Caco-2 (cell line): ENCODE results near the gene AHNAK2. TPM values are rescaled to one million over a fixed set of nuclear protein-coding genes. Genes with fewer than 3 reads are reported as not detected.

Source experiments
- BruUV-seq: library from RNA; stranded (reverse); fragments of 400-500 nt; replicated peaks from 2 replicates; lab custom pipeline; 2021; lab: Mats Ljungman, UMichigan
- CTCF ChIA-PET: fragments of 300-600 bp; sonication (Branson Sonifier 250); formaldehyde crosslinking; loops from one replicate; lab custom pipeline; 2022; ENCODE audit warnings: antibody characterized with exemption; lab: Charles Lee
- POLR2A ChIA-PET: fragments of 300-600 bp; sonication (Branson Sonifier 250); formaldehyde crosslinking; loops from one replicate; lab custom pipeline; 2022; ENCODE audit warnings: antibody characterized with exemption; lab: Charles Lee
- DNase-seq, 2 experiments: peaks; one replicate each; pipeline versions ENCODE4 v3.0.0 to v3.0.0-alpha.2; 2020 to 2022
- H3K27me3 ChIP-seq: replicated peaks from 2 replicates; pipeline ENCODE4 v1.6.0; 2011; ENCODE audit warnings: low read length; ENCODE audit not compliant: control insufficient read depth, insufficient read depth
- H3K36me3 ChIP-seq: 2 replicates; pipeline ENCODE4 v1.5.1; 2011; ENCODE audit warnings: low read length; ENCODE audit not compliant: control insufficient read depth, insufficient read depth
- H3K4me1 ChIP-seq: fragments of 250-450 bp; sonication (Bioruptor Pico); 2 replicates; pipeline ENCODE4 v1.5.1; 2020; ENCODE audit warnings: mild to moderate bottlenecking
- H3K4me3 ChIP-seq: 2 replicates; pipeline ENCODE4 v1.5.1; 2011; ENCODE audit warnings: low read depth, mild to moderate bottlenecking, control low read depth, low read length
- H3K9me3 ChIP-seq: fragments of 250-450 bp; sonication (Bioruptor Pico); 2 replicates; pipeline ENCODE4 v1.5.1; 2020; ENCODE audit warnings: mild to moderate bottlenecking, moderate library complexity
- H3K27ac Mint-ChIP-seq: one replicate; pipeline ENCODE4 v1.8.0; 2022; ENCODE audit warnings: mixed read lengths; ENCODE audit not compliant: unreplicated experiment
- H3K27me3 Mint-ChIP-seq: one replicate; pipeline ENCODE4 v1.8.0; 2022; ENCODE audit warnings: mixed read lengths; ENCODE audit not compliant: insufficient read depth, unreplicated experiment
- H3K36me3 Mint-ChIP-seq: one replicate; pipeline ENCODE4 v1.8.0; 2022; ENCODE audit warnings: mild to moderate bottlenecking, mixed read lengths; ENCODE audit not compliant: insufficient read depth, unreplicated experiment
- H3K4me1 Mint-ChIP-seq: one replicate; pipeline ENCODE4 v1.8.0; 2022; ENCODE audit warnings: low read depth, mixed read lengths; ENCODE audit not compliant: unreplicated experiment
- H3K4me3 Mint-ChIP-seq: one replicate; pipeline ENCODE4 v1.8.0; 2022; ENCODE audit warnings: mild to moderate bottlenecking, moderate library complexity, mixed read lengths; ENCODE audit not compliant: unreplicated experiment
- H3K9me3 Mint-ChIP-seq: one replicate; pipeline ENCODE4 v1.8.0; 2022; ENCODE audit warnings: mixed read lengths; ENCODE audit not compliant: unreplicated experiment
- CTCF ChIP-seq, 2 experiments: fragments of 200-600 bp in 1 of 2; IDR thresholded peaks; 1 replicate in 1 of 2; 2 replicates in 1 of 2; pipeline versions ENCODE4 v1.5.1 to v1.8.0; 2011 to 2022; ENCODE audit warnings: antibody characterized with exemption in 1 of 2, control low read depth in 1 of 2, inconsistent platforms in 1 of 2, low read depth in 1 of 2, low read length in 1 of 2, mild to moderate bottlenecking in 1 of 2, moderate library complexity in 1 of 2; ENCODE audit not compliant: insufficient read depth in 1 of 2, severe bottlenecking in 1 of 2, unreplicated experiment in 1 of 2
- intact Hi-C: fragments of 100-400 bp; cut with micrococcal nuclease; formaldehyde crosslinking; loops from one replicate; pipeline ENCODE4 v1.10.0; 2022; ENCODE audit not compliant: unreplicated experiment
- total RNA-seq: library from RNA; stranded (reverse); gene quantifications from 2 replicates; pipeline ENCODE4 v1.2.3, GENCODE V29; 2022

Gene AHNAK2
- total RNA-seq, 1 experiment from 2014 or later = 0.77 TPM

DNA sequence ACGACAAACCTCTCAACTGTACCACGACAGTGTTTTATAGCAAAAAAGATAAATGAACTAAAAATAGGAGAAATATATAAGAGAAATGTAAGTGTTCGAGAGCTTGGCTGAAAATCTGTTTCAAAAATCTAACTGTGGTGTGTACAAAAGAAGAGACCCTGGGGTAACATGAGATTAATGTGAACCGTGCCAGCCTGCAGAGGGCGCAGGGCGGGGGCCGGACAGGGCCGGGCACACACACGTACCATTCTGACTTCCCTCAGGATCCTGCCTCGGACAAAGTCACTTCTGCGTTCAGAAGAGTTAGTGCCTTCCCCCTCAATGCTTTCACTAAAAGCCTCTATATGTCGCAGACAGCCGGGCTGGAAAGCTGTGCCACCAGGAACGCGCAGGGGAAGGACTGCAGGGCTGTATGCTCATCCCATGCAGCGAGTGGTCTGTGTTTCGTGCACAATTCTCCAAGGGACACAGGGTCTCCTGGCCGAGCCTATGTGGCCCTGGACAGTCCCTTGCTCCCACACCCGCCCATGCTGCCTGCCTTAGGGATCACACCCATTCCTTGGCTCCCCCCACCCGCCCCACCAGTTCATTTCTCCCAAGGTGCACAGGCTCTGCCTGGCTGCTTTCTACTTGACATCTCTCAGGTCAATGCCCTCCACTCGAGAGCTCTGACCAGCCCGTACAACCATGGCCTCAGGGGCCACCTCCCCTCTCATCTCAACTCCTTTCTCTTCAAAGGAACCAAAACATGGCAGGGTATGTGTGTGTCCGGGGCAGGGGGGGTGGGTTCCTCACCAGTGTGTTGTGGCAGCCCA lies 34.2 kb upstream of the AHNAK2 start:
- no peaks in the 10 kb centered on the region for H3K9me3 ChIP-seq
- intact Hi-C loops = no loop called here
- ChIA-PET CTCF (no interaction called here), POLR2A (no interaction called here)
- DNase-seq = no peak
- no peak overlapping the region for H3K4me3 ChIP-seq
- no peaks in the 10 kb centered on the region for H3K4me1 ChIP-seq
- BruUV-seq = no TSS peak
- Mint-ChIP-seq H3K4me3 (no peak overlapping the region), H3K27me3 (no peaks in the 10 kb centered on the region), H3K9me3 (no peaks in the 10 kb centered on the region), H3K27ac (no peak overlapping the region), H3K36me3 (peaks cover 50% of the 10 kb centered on the region), H3K4me1 (peaks cover 11% of the 10 kb centered on the region)
- H3K27me3 ChIP-seq = no peaks in the 10 kb centered on the region
- H3K36me3 ChIP-seq = peaks cover 3% of the 10 kb centered on the region
- TF ChIP-seq CTCF (IDR thresholded peaks at IDR 0.05; ENCODE audit: insufficient read depth in 1 of 2, low read depth in 1 of 2, low read length in 1 of 2, severe bottlenecking in 1 of 2, unreplicated experiment in 1 of 2) = no peak

- H3K4me1 Mint-ChIP-seq = peaks cover 4% of the 10 kb centered on the region
- CTCF ChIA-PET = no interaction called here
- no peak for TF ChIP-seq CTCF (IDR thresholded peaks at IDR 0.05; ENCODE audit: insufficient read depth in 1 of 2, low read depth in 1 of 2, low read length in 1 of 2, severe bottlenecking in 1 of 2, unreplicated experiment in 1 of 2)
Observed at GRCh38 chr14:105011312-105011990, 33.3 kb upstream of the AHNAK2 start.

GRCh38 chr14:105010891-105011291 lies 32.7 kb upstream of the AHNAK2 start:
- ChIA-PET CTCF (no interaction called here), POLR2A (interaction anchor here (0.7 kb wide), 1 partner anchor 10 kb away, joined by 3 read pairs; the partner anchor contains the start of gene CDCA4)
- Histone ChIP-seq H3K4me1 (no peaks in the 10 kb centered on the region), H3K9me3 (no peaks in the 10 kb centered on the region), H3K27me3 (no peaks in the 10 kb centered on the region), H3K4me3 (no peak overlapping the region), H3K36me3 (peaks cover 3% of the 10 kb centered on the region)
- BruUV-seq = no TSS peak
- Mint-ChIP-seq H3K27me3 (no peaks in the 10 kb centered on the region), H3K27ac (no peak overlapping the region), H3K36me3 (peaks cover 52% of the 10 kb centered on the region), H3K4me3 (no peak overlapping the region), H3K4me1 (no peaks in the 10 kb centered on the region), H3K9me3 (no peaks in the 10 kb centered on the region)
- intact Hi-C loops = no loop called here
- no peak for DNase-seq
- no peak for TF ChIP-seq CTCF (IDR thresholded peaks at IDR 0.05; ENCODE audit: insufficient read depth in 1 of 2, low read depth in 1 of 2, low read length in 1 of 2, severe bottlenecking in 1 of 2, unreplicated experiment in 1 of 2)

More at GRCh38 chr14:105011312-105011990, 33.3 kb upstream of the AHNAK2 start:
- POLR2A ChIA-PET = interaction anchor here (0.7 kb wide), 1 partner anchor 9 kb away, joined by 3 read pairs; the partner anchor contains the start of gene CDCA4
- no peaks in the 10 kb centered on the region for H3K9me3 ChIP-seq
- H3K27ac Mint-ChIP-seq = no peak overlapping the region
- H3K27me3 Mint-ChIP-seq = no peaks in the 10 kb centered on the region
- no peaks in the 10 kb centered on the region for H3K4me1 ChIP-seq
- H3K36me3 Mint-ChIP-seq = peaks cover 52% of the 10 kb centered on the region
- H3K36me3 ChIP-seq = peaks cover 3% of the 10 kb centered on the region
- no TSS peak for BruUV-seq
- no peak for DNase-seq
- H3K4me3 Mint-ChIP-seq = no peak overlapping the region
- intact Hi-C loops = no loop called here
- H3K9me3 Mint-ChIP-seq = no peaks in the 10 kb centered on the region
- no peaks in the 10 kb centered on the region for H3K27me3 ChIP-seq
- H3K4me3 ChIP-seq = no peak overlapping the region
